Activated CD4-positive, alpha-beta memory T cell treated with anti-CD3 and anti-CD28 coated beads, Interleukin-2, amount 10 ng/mL, durations not matched to agents 7 days and 5 days (primary cell): ENCODE measurements around the gene STMN3. TPM values are rescaled to one million over a fixed set of nuclear protein-coding genes. Genes with fewer than 3 reads are reported as not detected.

ENCODE experiments used
- CTCF ChIA-PET: fragments of 350-600 bp; sonication (Branson Sonifier 250); formaldehyde crosslinking; loops from one replicate; lab custom pipeline; 2021; ENCODE audit warnings: antibody characterized with exemption, inconsistent platforms; lab: Charles Lee
- POLR2A ChIA-PET: fragments of 350-600 bp; sonication (Branson Sonifier 250); formaldehyde crosslinking; loops from one replicate; lab custom pipeline; 2021; ENCODE audit warnings: antibody characterized with exemption; lab: Charles Lee
- DNase-seq: peaks from one replicate; pipeline ENCODE4 v3.0.0-alpha.2; 2020
- H3K27ac Mint-ChIP-seq: one replicate; pipeline ENCODE4 v1.8.0; 2021; ENCODE audit warnings: mild to moderate bottlenecking, mixed read lengths
- H3K27me3 Mint-ChIP-seq: one replicate; pipeline ENCODE4 v1.8.0; 2021; ENCODE audit warnings: mixed read lengths
- H3K36me3 Mint-ChIP-seq: one replicate; pipeline ENCODE4 v1.8.0; 2021; ENCODE audit warnings: low read depth, mixed read lengths
- H3K4me1 Mint-ChIP-seq: one replicate; pipeline ENCODE4 v1.8.0; 2021; ENCODE audit warnings: mixed read lengths
- H3K4me3 Mint-ChIP-seq: one replicate; pipeline ENCODE4 v1.8.0; 2021; ENCODE audit warnings: mild to moderate bottlenecking, mixed read lengths
- H3K9me3 Mint-ChIP-seq: one replicate; pipeline ENCODE4 v1.8.0; 2021; ENCODE audit warnings: mixed read lengths
- total RNA-seq, 2 experiments: library from RNA; stranded (reverse); gene quantifications; one replicate each; pipeline ENCODE4 v1.2.3, GENCODE V29; 2021

Gene STMN3
- total RNA-seq, 2 experiments from 2014 or later, result 20.9 to 23.8 TPM

- Mint-ChIP-seq H3K9me3 (no peaks in the 10 kb centered on the region), H3K27me3 (no peaks in the 10 kb centered on the region), H3K4me3 (no peak overlapping the region), H3K36me3 (peaks cover 11% of the 10 kb centered on the region), H3K4me1 (peaks cover 6% of the 10 kb centered on the region), H3K27ac (no peak overlapping the region)
- ChIA-PET CTCF (interaction anchor here (0.6 kb wide), 1 partner anchor 13 kb away, joined by 3 read pairs; no protein-coding TSS in a partner anchor), POLR2A (no interaction called here)
- no peak for DNase-seq
Observed at GRCh38 chr20:63690003-63690897, 37.0 kb upstream of the STMN3 start.

- POLR2A ChIA-PET, result no interaction called here
- no peaks in the 10 kb centered on the region for H3K27me3 Mint-ChIP-seq
Observed at GRCh38 chr20:63689046-63690002, 36.1 kb upstream of the STMN3 start.

GRCh38 chr20:63688228-63689045, 35.2 kb upstream of the STMN3 start:
- Mint-ChIP-seq H3K9me3 (no peaks in the 10 kb centered on the region), H3K4me3 (no peak overlapping the region), H3K4me1 (peaks cover 10% of the 10 kb centered on the region), H3K27me3 (no peaks in the 10 kb centered on the region), H3K36me3 (peaks cover 5% of the 10 kb centered on the region), H3K27ac (no peak overlapping the region)
- ChIA-PET POLR2A (no interaction called here), CTCF (no interaction called here)
- DNase-seq, result no peak

More at GRCh38 chr20:63689046-63690002, 36.1 kb upstream of the STMN3 start:
- Mint-ChIP-seq H3K4me1 (peaks cover 6% of the 10 kb centered on the region), H3K36me3 (peaks cover 11% of the 10 kb centered on the region), H3K27ac (no peak overlapping the region), H3K4me3 (no peak overlapping the region), H3K9me3 (no peaks in the 10 kb centered on the region)
- CTCF ChIA-PET, result interaction anchor here (0.6 kb wide), 1 partner anchor 12 kb away, joined by 3 read pairs; no protein-coding TSS in a partner anchor
- no peak for DNase-seq

DNA sequence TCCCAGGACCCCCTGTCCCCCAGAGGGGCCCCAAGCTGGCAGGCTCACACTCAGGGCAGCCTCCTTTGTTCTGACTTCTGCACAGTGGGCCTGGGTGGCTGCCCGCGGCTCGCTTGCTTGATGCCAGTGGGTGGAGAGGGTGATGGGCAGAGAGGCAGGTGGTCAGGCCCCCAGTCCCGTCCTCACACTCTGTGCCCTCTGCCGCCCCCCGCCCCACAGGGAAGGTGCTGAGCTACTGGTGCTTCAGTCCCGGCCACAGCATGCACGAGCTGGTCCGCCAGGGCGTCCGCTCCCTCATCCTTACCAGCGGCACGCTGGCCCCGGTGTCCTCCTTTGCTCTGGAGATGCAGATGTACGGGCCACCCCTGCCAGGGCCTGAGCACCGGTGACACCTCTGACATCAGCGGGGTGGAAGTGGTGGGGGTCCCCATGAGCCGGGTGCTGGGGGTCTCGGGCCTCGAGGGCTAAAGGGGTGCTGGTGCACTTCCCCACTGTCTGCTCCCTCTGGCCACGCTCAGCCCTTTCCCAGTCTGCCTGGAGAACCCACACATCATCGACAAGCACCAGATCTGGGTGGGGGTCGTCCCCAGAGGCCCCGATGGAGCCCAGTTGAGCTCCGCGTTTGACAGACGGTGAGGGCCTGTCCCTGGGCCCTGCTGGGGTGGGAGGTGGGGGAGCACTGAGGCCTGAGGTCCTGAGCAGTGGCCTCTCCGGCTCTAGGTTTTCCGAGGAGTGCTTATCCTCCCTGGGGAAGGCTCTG, 34.4 kb upstream of the STMN3 start:
- Mint-ChIP-seq H3K9me3 (no peaks in the 10 kb centered on the region), H3K27me3 (no peaks in the 10 kb centered on the region), H3K27ac (no peak overlapping the region), H3K36me3 (peaks cover 5% of the 10 kb centered on the region), H3K4me1 (peaks cover 11% of the 10 kb centered on the region), H3K4me3 (no peak overlapping the region)
- no peak for DNase-seq
- ChIA-PET CTCF (no interaction called here), POLR2A (interaction anchor here (0.8 to 1.2 kb wide), 2 partner anchors 26 to 60 kb away, joined by 3 read pairs; partner anchors contain the start of gene GMEB2)

GRCh38 chr20:63686492-63687321, 33.5 kb upstream of the STMN3 start:
- POLR2A ChIA-PET, result interaction anchor here (0.8 to 1.2 kb wide), 2 partner anchors 25 to 59 kb away, joined by 3 read pairs; partner anchors contain the start of gene GMEB2

DNA sequence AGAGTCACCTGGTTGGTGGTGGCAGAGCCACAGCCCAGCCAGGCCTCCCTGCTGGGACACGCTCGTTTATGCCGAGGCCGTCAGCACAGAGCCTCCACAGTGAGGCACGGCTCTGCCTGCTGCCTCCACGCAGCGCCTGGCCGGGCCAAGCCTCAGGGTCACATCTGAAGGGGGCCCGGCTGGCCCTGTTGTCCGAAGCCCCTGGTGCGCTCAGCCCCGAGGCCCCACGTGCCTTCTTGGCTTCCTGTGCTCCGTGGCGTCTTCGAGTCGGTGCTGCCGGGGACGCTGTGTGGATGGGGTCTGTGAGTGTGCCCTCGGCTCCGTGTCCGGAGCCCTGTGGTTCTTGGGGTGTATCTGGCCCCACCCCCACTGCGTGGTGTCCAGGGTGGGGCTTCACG, 32.9 kb upstream of the STMN3 start:
- Mint-ChIP-seq H3K27me3 (no peaks in the 10 kb centered on the region), H3K4me1 (peaks cover 14% of the 10 kb centered on the region), H3K4me3 (no peak overlapping the region), H3K36me3 (no peaks in the 10 kb centered on the region), H3K27ac (no peak overlapping the region), H3K9me3 (no peaks in the 10 kb centered on the region)
- CTCF ChIA-PET, result no interaction called here
- POLR2A ChIA-PET, result no interaction called here
- no peak for DNase-seq

More at GRCh38 chr20:63686492-63687321, 33.5 kb upstream of the STMN3 start:
- DNase-seq, result no peak
- peaks cover 14% of the 10 kb centered on the region for H3K4me1 Mint-ChIP-seq
- H3K4me3 Mint-ChIP-seq, result no peak overlapping the region
- CTCF ChIA-PET, result no interaction called here
- no peak overlapping the region for H3K27ac Mint-ChIP-seq
- no peaks in the 10 kb centered on the region for H3K36me3 Mint-ChIP-seq
- H3K27me3 Mint-ChIP-seq, result no peaks in the 10 kb centered on the region
- no peaks in the 10 kb centered on the region for H3K9me3 Mint-ChIP-seq

- ChIA-PET CTCF (no interaction called here), POLR2A (no interaction called here)
- Mint-ChIP-seq H3K27ac (no peak overlapping the region), H3K4me1 (peaks cover 14% of the 10 kb centered on the region), H3K27me3 (no peaks in the 10 kb centered on the region), H3K9me3 (no peaks in the 10 kb centered on the region), H3K4me3 (no peak overlapping the region), H3K36me3 (no peaks in the 10 kb centered on the region)
- no peak for DNase-seq
Observed at GRCh38 chr20:63685269-63686026, 32.2 kb upstream of the STMN3 start.

DNA sequence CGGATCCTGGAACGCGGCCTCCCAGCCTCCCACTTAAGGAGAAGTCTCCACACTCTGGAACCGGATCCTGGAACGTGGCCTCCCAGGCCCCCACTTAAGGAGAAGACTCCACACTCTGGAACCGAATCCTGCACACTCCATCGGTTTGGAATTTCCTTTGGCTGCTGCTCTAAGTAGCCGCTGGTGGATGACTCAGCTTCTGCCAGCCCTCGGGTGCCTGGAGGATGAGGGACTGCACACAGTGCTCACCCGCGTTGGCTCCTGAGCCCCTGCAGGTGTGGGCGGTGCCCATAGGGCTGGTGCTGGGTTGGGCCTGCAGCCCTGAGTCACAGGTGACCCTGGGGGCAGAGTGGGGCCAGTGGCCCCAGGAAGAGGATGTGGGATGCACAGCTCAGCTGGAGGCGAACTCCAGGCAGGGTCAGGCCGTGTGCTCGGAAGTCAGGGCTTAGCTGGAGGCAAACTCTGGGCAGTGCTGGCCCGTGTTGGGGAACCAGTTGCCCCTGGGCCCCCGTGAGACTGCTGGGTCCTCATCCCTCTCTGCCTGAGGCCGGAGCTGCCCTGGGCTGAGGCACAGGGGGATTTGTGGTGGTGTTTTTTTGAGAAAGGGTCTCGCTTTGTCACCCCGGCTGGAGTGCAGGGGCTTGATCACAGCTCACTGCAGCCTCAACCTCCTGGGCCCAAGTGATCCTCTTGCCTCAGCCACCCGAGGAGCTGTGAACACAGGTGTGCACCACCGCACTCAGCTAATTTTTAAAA, 29.3 kb upstream of the STMN3 start:
- Mint-ChIP-seq H3K27me3 (no peaks in the 10 kb centered on the region), H3K36me3 (peaks cover 2% of the 10 kb centered on the region), H3K27ac (no peak overlapping the region), H3K4me3 (no peak overlapping the region), H3K9me3 (no peaks in the 10 kb centered on the region), H3K4me1 (peaks cover 14% of the 10 kb centered on the region)
- ChIA-PET POLR2A (interaction anchor here (0.7 kb wide), 1 partner anchor 56 kb away, joined by 3 read pairs; the partner anchor contains the start of gene GMEB2), CTCF (interaction anchor here (0.8 kb wide), 1 partner anchor 24 kb away, joined by 3 read pairs; the partner anchor contains the start of gene RTEL1)
- no peak for DNase-seq

GRCh38 chr20:63681609-63682142, 28.5 kb upstream of the STMN3 start:
- no peak for DNase-seq
- ChIA-PET POLR2A (interaction anchor here (0.7 kb wide), 1 partner anchor 55 kb away, joined by 3 read pairs; the partner anchor contains the start of gene GMEB2), CTCF (no interaction called here)
- Mint-ChIP-seq H3K4me1 (peaks cover 12% of the 10 kb centered on the region), H3K9me3 (no peaks in the 10 kb centered on the region), H3K27me3 (no peaks in the 10 kb centered on the region), H3K36me3 (peaks cover 2% of the 10 kb centered on the region), H3K4me3 (no peak overlapping the region), H3K27ac (no peak overlapping the region)
